HepG2 (cell line): ENCODE data around the gene SRCAP. TPM values are rescaled to one million over a fixed set of nuclear protein-coding genes. Genes with fewer than 3 reads are reported as not detected.

Experiments
- BHLHE40 ChIP-seq: IDR thresholded peaks from 2 replicates; pipeline ENCODE4 v1.6.1; 2011; ENCODE audit warnings: low read length, improper control_type of control experiment
- ELF1 ChIP-seq: sonication (generic); formaldehyde crosslinking; IDR thresholded peaks from 2 replicates; pipeline ENCODE4 v1.4.0; 2020; ENCODE audit warnings: missing genetic modification reagents
- FOXK1 ChIP-seq: sonication (generic); formaldehyde crosslinking; IDR thresholded peaks from 2 replicates; pipeline ENCODE4 v1.4.0; 2020; ENCODE audit warnings: low read depth, missing genetic modification reagents, borderline replicate concordance
- HDAC1 ChIP-seq: sonication (generic); formaldehyde crosslinking; IDR thresholded peaks from 2 replicates; pipeline ENCODE4 v1.5.1; 2020; ENCODE audit warnings: mild to moderate bottlenecking, missing genetic modification reagents
- HHEX ChIP-seq: IDR thresholded peaks from 2 replicates; pipeline ENCODE4 v1.6.1; 2016; ENCODE audit warnings: control low read depth
- IRF2 ChIP-seq: IDR thresholded peaks from 2 replicates; pipeline ENCODE4 v1.6.1; 2018; ENCODE audit warnings: missing genetic modification reagents, missing compliant biosample characterization
- KDM5A ChIP-seq: fragments of 200-600 bp; sonication (generic); IDR thresholded peaks from 2 replicates; pipeline ENCODE4 v1.7.0; 2018; ENCODE audit warnings: antibody characterized with exemption, mild to moderate bottlenecking, low read length, borderline replicate concordance
- KLF12 ChIP-seq: sonication (generic); formaldehyde crosslinking; IDR thresholded peaks from 2 replicates; pipeline ENCODE4 v1.4.0; 2020; ENCODE audit warnings: missing genetic modification reagents, borderline replicate concordance
- MED1 ChIP-seq: sonication (generic); formaldehyde crosslinking; IDR thresholded peaks from 2 replicates; pipeline ENCODE4 v1.4.0; 2020; ENCODE audit warnings: missing genetic modification reagents
- MIER2 ChIP-seq: IDR thresholded peaks from 2 replicates; pipeline ENCODE4 v1.6.1; 2016; ENCODE audit warnings: missing biosample characterization, missing genetic modification reagents
- SIX4 ChIP-seq: sonication (generic); formaldehyde crosslinking; IDR thresholded peaks from 2 replicates; pipeline ENCODE4 v1.4.0; 2020; ENCODE audit warnings: missing genetic modification reagents
- SMAD1 ChIP-seq: sonication (generic); formaldehyde crosslinking; IDR thresholded peaks from 2 replicates; pipeline ENCODE4 v1.4.0; 2020; ENCODE audit warnings: missing genetic modification reagents, low read depth, mild to moderate bottlenecking, borderline replicate concordance
- ZBTB3 ChIP-seq: sonication (generic); formaldehyde crosslinking; IDR thresholded peaks from 2 replicates; pipeline ENCODE4 v1.4.0; 2020; ENCODE audit warnings: low read depth, mild to moderate bottlenecking, moderate library complexity, missing genetic modification reagents, borderline replicate concordance
- ZFY ChIP-seq: sonication (generic); formaldehyde crosslinking; IDR thresholded peaks from 2 replicates; pipeline ENCODE4 v1.4.0; 2020; ENCODE audit warnings: missing genetic modification reagents
- ZNF441 ChIP-seq: sonication (generic); formaldehyde crosslinking; IDR thresholded peaks from 2 replicates; pipeline ENCODE4 v1.7.0; 2021; ENCODE audit warnings: missing genetic modification reagents, borderline replicate concordance
- ZNF747 ChIP-seq: sonication (generic); formaldehyde crosslinking; IDR thresholded peaks from 2 replicates; pipeline ENCODE4 v1.8.1; 2023; ENCODE audit warnings: missing genetic modification reagents, mild to moderate bottlenecking, borderline replicate concordance
- ZNF788 ChIP-seq: sonication (generic); formaldehyde crosslinking; IDR thresholded peaks from 2 replicates; pipeline ENCODE4 v1.5.0; 2020; ENCODE audit warnings: mild to moderate bottlenecking, missing genetic modification reagents, borderline replicate concordance
- polyA plus RNA-seq, 8 experiments: library from polyadenylated mRNA; depleted of rRNA in 3 of 8; stranded (reverse) in 7 of 8; unstranded in 1 of 8; fragments of >200 nt; fragmentation: Illumina TruSeq in 4 of 8; extraction: Trizol in 4 of 8; gene quantifications; 2 replicates each; pipeline versions ENCODE4 v1.2.1 to v1.2.3, GENCODE V29; 2011 to 2016; ENCODE audit warnings: low read depth in 4 of 8, missing spikeins in 1 of 8, mixed read lengths in 1 of 8; ENCODE audit not compliant: insufficient read depth in 1 of 8
- total RNA-seq, 5 experiments: library from RNA; depleted of rRNA; stranded (reverse); fragments of >200 nt; fragmentation: Illumina TruSeq; extraction: Trizol; gene quantifications; 2 replicates each; pipeline ENCODE4 v1.2.3, GENCODE V29; 2016; ENCODE audit warnings: low read depth in 1 of 5
- TF ChIP-seq, protein P1 (sequence below): sonication (generic); formaldehyde crosslinking; IDR thresholded peaks from 2 replicates; pipeline ENCODE4 v1.5.0; 2020; ENCODE audit warnings: mild to moderate bottlenecking, missing genetic modification reagents
- TF ChIP-seq, protein P2 (sequence below), 2 experiments: IDR thresholded peaks; 2 replicates each; pipeline ENCODE4 v1.6.1; 2011 to 2012; ENCODE audit warnings: low read length in 2 of 2, borderline replicate concordance in 1 of 2, low read depth in 1 of 2, mild to moderate bottlenecking in 1 of 2, moderate library complexity in 1 of 2
- TF ChIP-seq, protein P3 (sequence below): sonication (generic); formaldehyde crosslinking; IDR thresholded peaks from 2 replicates; pipeline ENCODE4 v1.4.0; 2020; ENCODE audit warnings: missing genetic modification reagents

Gene SRCAP
- total and polyA plus RNA-seq, 2 of the 13 experiments (the other 11 are each of a cell fraction or from before 2014, with no cell fraction given), result 4.9 to 9.0 TPM

DNA sequence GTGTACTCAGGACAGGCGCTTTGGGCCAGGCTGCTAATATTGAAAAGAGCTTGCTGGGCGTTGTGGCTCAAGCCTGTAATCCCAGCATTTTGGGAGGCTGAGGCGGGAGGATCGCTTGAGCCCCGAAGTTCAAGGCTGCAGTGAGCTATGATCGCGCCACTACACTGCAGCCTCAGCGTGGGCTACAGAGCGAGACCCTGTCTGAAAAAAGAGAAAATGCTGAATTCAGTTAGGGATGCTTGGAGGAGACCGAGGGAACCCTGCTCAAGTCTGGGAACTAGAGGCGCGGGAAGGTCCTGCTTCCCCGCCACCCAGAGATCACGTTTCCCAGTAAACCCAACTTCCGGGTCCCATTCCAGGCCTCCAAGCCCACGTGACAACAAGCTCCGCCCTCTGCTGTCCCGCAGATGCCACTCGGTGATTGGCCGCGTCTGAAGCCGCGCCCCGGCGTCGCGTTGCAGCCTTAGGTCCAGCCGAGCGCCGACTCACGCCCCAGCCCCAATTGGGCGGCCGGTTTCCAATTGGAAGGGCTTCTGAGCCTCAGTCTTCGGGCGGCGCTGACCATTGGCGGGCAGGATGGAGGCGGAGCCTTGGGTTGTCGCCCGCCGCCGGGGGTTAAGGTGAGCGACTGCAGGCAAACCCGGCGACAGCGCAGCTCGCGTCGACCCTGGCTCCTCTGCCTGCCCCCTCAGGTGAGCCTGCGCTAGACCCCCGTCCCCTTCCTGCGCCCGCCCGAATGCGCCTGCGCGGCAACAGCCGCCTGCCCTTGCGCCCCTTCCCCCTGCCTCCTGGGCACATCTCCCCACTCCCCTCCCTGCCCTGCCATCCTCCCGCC is 49.0 kb downstream of the SRCAP start, which contains the start of gene PHKG2 (continued):
- TF ChIP-seq, protein P1, sequence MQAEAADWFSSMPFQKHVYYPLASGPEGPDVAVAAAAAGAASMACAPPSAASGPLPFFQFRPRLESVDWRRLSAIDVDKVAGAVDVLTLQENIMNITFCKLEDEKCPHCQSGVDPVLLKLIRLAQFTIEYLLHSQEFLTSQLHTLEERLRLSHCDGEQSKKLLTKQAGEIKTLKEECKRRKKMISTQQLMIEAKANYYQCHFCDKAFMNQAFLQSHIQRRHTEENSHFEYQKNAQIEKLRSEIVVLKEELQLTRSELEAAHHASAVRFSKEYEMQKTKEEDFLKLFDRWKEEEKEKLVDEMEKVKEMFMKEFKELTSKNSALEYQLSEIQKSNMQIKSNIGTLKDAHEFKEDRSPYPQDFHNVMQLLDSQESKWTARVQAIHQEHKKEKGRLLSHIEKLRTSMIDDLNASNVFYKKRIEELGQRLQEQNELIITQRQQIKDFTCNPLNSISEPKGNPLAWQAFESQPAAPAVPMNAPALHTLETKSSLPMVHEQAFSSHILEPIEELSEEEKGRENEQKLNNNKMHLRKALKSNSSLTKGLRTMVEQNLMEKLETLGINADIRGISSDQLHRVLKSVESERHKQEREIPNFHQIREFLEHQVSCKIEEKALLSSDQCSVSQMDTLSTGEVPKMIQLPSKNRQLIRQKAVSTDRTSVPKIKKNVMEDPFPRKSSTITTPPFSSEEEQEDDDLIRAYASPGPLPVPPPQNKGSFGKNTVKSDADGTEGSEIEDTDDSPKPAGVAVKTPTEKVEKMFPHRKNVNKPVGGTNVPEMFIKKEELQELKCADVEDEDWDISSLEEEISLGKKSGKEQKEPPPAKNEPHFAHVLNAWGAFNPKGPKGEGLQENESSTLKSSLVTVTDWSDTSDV (CRISPR knock-in tag), result peak; percentile 53; the same call in 1 of the 2 replicates
- TF ChIP-seq MIER2 (CRISPR knock-in tag), result peak; percentile 30; the same call in 1 of the 2 replicates
- 0 out of 2 replicates have a peak, but pooled peaks have one; percentile 17 for TF ChIP-seq ZBTB3 (CRISPR knock-in tag)
- TF ChIP-seq KDM5A, result peak; percentile 36; the same call in 1 of the 2 replicates
- peak; percentile 87; the same call in 1 of the 2 replicates for TF ChIP-seq ZNF747
- TF ChIP-seq HDAC1 (CRISPR knock-in tag), result peak; percentile 80
- 0 out of 2 replicates have a peak, but pooled peaks have one; percentile 24 for TF ChIP-seq SIX4 (CRISPR knock-in tag)
- TF ChIP-seq, protein P2, sequence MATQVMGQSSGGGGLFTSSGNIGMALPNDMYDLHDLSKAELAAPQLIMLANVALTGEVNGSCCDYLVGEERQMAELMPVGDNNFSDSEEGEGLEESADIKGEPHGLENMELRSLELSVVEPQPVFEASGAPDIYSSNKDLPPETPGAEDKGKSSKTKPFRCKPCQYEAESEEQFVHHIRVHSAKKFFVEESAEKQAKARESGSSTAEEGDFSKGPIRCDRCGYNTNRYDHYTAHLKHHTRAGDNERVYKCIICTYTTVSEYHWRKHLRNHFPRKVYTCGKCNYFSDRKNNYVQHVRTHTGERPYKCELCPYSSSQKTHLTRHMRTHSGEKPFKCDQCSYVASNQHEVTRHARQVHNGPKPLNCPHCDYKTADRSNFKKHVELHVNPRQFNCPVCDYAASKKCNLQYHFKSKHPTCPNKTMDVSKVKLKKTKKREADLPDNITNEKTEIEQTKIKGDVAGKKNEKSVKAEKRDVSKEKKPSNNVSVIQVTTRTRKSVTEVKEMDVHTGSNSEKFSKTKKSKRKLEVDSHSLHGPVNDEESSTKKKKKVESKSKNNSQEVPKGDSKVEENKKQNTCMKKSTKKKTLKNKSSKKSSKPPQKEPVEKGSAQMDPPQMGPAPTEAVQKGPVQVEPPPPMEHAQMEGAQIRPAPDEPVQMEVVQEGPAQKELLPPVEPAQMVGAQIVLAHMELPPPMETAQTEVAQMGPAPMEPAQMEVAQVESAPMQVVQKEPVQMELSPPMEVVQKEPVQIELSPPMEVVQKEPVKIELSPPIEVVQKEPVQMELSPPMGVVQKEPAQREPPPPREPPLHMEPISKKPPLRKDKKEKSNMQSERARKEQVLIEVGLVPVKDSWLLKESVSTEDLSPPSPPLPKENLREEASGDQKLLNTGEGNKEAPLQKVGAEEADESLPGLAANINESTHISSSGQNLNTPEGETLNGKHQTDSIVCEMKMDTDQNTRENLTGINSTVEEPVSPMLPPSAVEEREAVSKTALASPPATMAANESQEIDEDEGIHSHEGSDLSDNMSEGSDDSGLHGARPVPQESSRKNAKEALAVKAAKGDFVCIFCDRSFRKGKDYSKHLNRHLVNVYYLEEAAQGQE (IDR thresholded peaks at IDR 0.05; ENCODE audit: borderline replicate concordance in 1 of 2, low read depth in 1 of 2, low read length in 2 of 2), result peak in 1 of 2 experiments; percentile 66; a peak in 1 of 4 replicates
- peak; percentile 45; the same call in 1 of the 2 replicates for TF ChIP-seq IRF2 (CRISPR knock-in tag)
- TF ChIP-seq, protein P3, sequence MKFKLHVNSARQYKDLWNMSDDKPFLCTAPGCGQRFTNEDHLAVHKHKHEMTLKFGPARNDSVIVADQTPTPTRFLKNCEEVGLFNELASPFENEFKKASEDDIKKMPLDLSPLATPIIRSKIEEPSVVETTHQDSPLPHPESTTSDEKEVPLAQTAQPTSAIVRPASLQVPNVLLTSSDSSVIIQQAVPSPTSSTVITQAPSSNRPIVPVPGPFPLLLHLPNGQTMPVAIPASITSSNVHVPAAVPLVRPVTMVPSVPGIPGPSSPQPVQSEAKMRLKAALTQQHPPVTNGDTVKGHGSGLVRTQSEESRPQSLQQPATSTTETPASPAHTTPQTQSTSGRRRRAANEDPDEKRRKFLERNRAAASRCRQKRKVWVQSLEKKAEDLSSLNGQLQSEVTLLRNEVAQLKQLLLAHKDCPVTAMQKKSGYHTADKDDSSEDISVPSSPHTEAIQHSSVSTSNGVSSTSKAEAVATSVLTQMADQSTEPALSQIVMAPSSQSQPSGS (CRISPR knock-in tag), result peak; percentile 54; the same call in 1 of the 2 replicates
- peak; percentile 66; the same call in 1 of the 2 replicates for TF ChIP-seq MED1 (CRISPR knock-in tag)
- TF ChIP-seq HHEX, result no peak
- TF ChIP-seq ZNF441, result peak; percentile 67
- TF ChIP-seq ZFY (CRISPR knock-in tag), result peak; percentile 75
- peak; percentile 100 for TF ChIP-seq ELF1 (CRISPR knock-in tag)
- TF ChIP-seq SMAD1 (CRISPR knock-in tag), result peak; percentile 36; the same call in 1 of the 2 replicates
- peak; percentile 85; the same call in 1 of the 2 replicates for TF ChIP-seq FOXK1 (CRISPR knock-in tag)
- peak; percentile 96 for TF ChIP-seq BHLHE40
- TF ChIP-seq ZNF788 (CRISPR knock-in tag), result peak; percentile 38; the same call in 1 of the 2 replicates
- peak; percentile 40; the same call in 1 of the 2 replicates for TF ChIP-seq KLF12 (CRISPR knock-in tag)
